HUES6 (cell line): Measurements from ENCODE around the gene PGA3.
"Not testable (repeated sequence)": the region's sequence is repeated elsewhere in the genome, so short reads cannot be mapped to it uniquely, and the experiment has no call there.

Experiments
- H3K27ac ChIP-seq: 2 replicates; pipeline ENCODE4 v1.7.0; 2013; ENCODE audit warnings: low read depth, mild to moderate bottlenecking, low read length, inconsistent platforms
- H3K27me3 ChIP-seq: 2 replicates; pipeline ENCODE4 v1.6.1; 2013; ENCODE audit warnings: low read length; ENCODE audit not compliant: control insufficient read depth, insufficient read depth
- H3K36me3 ChIP-seq: 2 replicates; pipeline ENCODE4 v1.6.1; 2013; ENCODE audit warnings: low read length; ENCODE audit not compliant: control insufficient read depth, insufficient read depth
- H3K4me1 ChIP-seq: 2 replicates; pipeline ENCODE4 v1.6.1; 2013; ENCODE audit warnings: low read length; ENCODE audit not compliant: control insufficient read depth, insufficient read depth
- H3K4me3 ChIP-seq: 2 replicates; pipeline ENCODE4 v1.5.1; 2013; ENCODE audit warnings: low read depth, low read length
- H3K9ac ChIP-seq: one replicate; pipeline ENCODE4 v1.6.1; 2013; ENCODE audit warnings: mild to moderate bottlenecking, low read length
- H3K9me3 ChIP-seq: 2 replicates; pipeline ENCODE4 v1.6.1; 2013; ENCODE audit warnings: low read depth, low read length; ENCODE audit not compliant: control insufficient read depth, insufficient read depth

Gene PGA3

GRCh38 chr11:61202950-61203746, at the start of gene PGA3:
Gene PGA3 (plus strand): TSS chr11:61203515. CDS start chr11:61203565, 50 bp downstream.
- not testable (repeated sequence) for H3K4me1 ChIP-seq, H3K27me3 ChIP-seq, H3K9ac ChIP-seq, H3K27ac ChIP-seq, H3K4me3 ChIP-seq, H3K36me3 ChIP-seq
- H3K9me3 ChIP-seq: peaks cover 13% of the 10 kb centered on the region

- no peak overlapping the region for H3K4me3 ChIP-seq
- peaks cover 9% of the 10 kb centered on the region; the same call in 1 of the 2 replicates for H3K36me3 ChIP-seq
- no peaks in the 10 kb centered on the region for H3K27me3 ChIP-seq
- peaks cover 7% of the 10 kb centered on the region; the same call in 1 of the 2 replicates for H3K9me3 ChIP-seq
- H3K27ac ChIP-seq: no peak overlapping the region
- no peak overlapping the region for H3K9ac ChIP-seq
- peaks cover 38% of the 10 kb centered on the region for H3K4me1 ChIP-seq
Observed at GRCh38 chr11:61153593-61154095, 49.7 kb upstream of the PGA3 start.

- Histone ChIP-seq H3K9me3 (peaks cover 7% of the 10 kb centered on the region; the same call in 1 of the 2 replicates), H3K4me1 (peaks cover 42% of the 10 kb centered on the region), H3K36me3 (peaks cover 9% of the 10 kb centered on the region; the same call in 1 of the 2 replicates), H3K9ac (no peak overlapping the region), H3K27me3 (no peaks in the 10 kb centered on the region), H3K4me3 (no peak overlapping the region), H3K27ac (no peak overlapping the region)
Observed at GRCh38 chr11:61154528-61154927, 48.8 kb upstream of the PGA3 start.

GRCh38 chr11:61155312-61155711, 48.0 kb upstream of the PGA3 start:
- Histone ChIP-seq H3K4me1 (peaks cover 40% of the 10 kb centered on the region), H3K36me3 (peaks cover 9% of the 10 kb centered on the region; the same call in 1 of the 2 replicates), H3K9me3 (peaks cover 7% of the 10 kb centered on the region; the same call in 1 of the 2 replicates), H3K27ac (no peak overlapping the region), H3K27me3 (no peaks in the 10 kb centered on the region), H3K9ac (no peak overlapping the region), H3K4me3 (no peak overlapping the region)

- H3K27me3 ChIP-seq: no peaks in the 10 kb centered on the region
- peaks cover 40% of the 10 kb centered on the region for H3K4me1 ChIP-seq
- H3K4me3 ChIP-seq: no peak overlapping the region
- H3K9me3 ChIP-seq: peaks cover 7% of the 10 kb centered on the region; the same call in 1 of the 2 replicates
- no peak overlapping the region for H3K27ac ChIP-seq
- no peak overlapping the region for H3K9ac ChIP-seq
- peaks cover 9% of the 10 kb centered on the region; the same call in 1 of the 2 replicates for H3K36me3 ChIP-seq
Observed at GRCh38 chr11:61155741-61156140, 47.6 kb upstream of the PGA3 start.

DNA sequence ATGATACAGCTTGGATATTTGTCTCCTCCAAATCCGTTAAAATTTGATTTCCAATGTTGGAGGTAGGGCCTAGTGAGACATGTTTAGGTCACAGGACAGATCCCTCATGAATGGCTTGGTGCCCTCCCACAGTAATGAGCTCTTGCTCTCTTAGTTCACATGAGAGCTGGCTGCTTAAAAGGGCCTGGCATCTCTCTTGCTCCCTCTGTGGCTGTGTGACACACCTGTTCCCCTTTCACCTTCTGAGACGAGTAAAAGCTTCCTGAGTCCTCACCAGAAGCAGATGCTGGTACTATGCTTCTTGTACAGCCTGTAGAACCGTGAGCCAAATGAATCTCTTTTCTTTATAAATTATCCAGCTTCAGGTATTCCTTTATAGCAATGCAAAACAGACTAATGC, 45.6 kb upstream of the PGA3 start:
- Histone ChIP-seq H3K9me3 (peaks cover 7% of the 10 kb centered on the region; the same call in 1 of the 2 replicates), H3K27ac (no peak overlapping the region), H3K27me3 (no peaks in the 10 kb centered on the region), H3K36me3 (peaks cover 9% of the 10 kb centered on the region; the same call in 1 of the 2 replicates), H3K9ac (no peak overlapping the region), H3K4me1 (peaks cover 33% of the 10 kb centered on the region), H3K4me3 (no peak overlapping the region)

GRCh38 chr11:61158691-61159381, 44.5 kb upstream of the PGA3 start:
- no peaks in the 10 kb centered on the region for H3K27me3 ChIP-seq
- H3K9me3 ChIP-seq: peaks cover 7% of the 10 kb centered on the region; the same call in 1 of the 2 replicates
- peaks cover 9% of the 10 kb centered on the region; the same call in 1 of the 2 replicates for H3K36me3 ChIP-seq
- peaks cover 23% of the 10 kb centered on the region for H3K4me1 ChIP-seq
- no peak overlapping the region for H3K4me3 ChIP-seq
- 0 out of 2 replicates have a peak overlapping the region, but pooled peaks have one; percentile 19 for H3K27ac ChIP-seq
- H3K9ac ChIP-seq: no peak overlapping the region

- Histone ChIP-seq H3K27ac (no peak overlapping the region; the same call in 1 of the 2 replicates), H3K9ac (peak overlapping the region; percentile 49), H3K9me3 (no peaks in the 10 kb centered on the region; the same call in 1 of the 2 replicates), H3K4me1 (peaks cover 23% of the 10 kb centered on the region), H3K36me3 (peaks cover 9% of the 10 kb centered on the region; the same call in 1 of the 2 replicates), H3K27me3 (no peaks in the 10 kb centered on the region), H3K4me3 (peak overlapping the region; percentile 66)
Observed at GRCh38 chr11:61160487-61161189, 42.7 kb upstream of the PGA3 start.

DNA sequence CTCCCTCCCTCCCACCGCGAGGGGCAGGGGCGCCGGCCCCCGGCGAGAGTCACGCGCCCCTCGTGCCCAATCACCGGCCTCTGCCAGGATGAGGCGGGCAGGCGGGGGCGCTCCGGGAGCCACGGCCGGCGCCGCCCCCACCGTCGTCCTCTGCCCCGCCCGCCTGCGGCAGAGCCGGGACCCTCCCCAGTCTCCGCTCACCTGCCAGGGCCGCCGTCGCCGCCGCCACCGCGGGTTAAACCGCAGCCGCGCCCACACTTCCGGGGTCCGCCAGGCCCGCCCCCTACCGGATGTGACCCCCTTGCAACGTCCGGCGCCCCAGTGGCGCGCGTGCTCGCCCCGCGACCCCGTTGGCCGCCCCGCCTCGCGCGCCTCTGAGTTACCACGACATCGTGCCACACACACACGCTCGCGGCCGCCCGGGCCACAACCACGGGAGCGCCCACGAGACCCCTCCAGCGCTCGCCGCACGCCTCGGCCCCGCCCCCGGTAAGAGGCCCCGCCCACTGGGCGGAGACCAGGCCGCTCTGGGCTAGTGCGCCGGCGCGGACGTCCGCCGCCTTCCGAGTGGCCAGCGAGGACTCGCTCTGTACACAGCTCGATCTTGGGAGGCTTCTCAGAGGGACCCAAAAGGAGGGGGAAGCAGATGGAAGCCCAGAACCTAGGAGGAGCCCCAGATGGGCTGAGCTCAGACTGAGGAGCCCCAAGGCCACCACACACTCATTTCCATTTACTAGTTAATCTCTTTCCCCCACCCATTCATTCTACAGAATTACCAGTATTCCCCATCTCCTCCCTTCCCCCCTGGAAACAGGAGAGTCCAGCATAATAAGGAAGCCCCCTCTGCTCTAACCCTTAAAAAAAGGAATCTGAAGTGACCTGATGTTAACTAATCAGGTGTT, 41.9 kb upstream of the PGA3 start, which contains the start of gene VPS37C:
Gene VPS37C (minus strand): TSS at position 237 of the 902 bp plus-strand sequence. CDS start 22,597 bp downstream, outside the sequence.
- Histone ChIP-seq H3K27ac (peak within 1 kb of the TSS; percentile 95), H3K27me3 (no peaks in the 10 kb centered on the region), H3K4me3 (peak within 1 kb of the TSS; percentile 66), H3K4me1 (peaks cover 23% of the 10 kb centered on the region), H3K36me3 (peaks cover 9% of the 10 kb centered on the region; the same call in 1 of the 2 replicates), H3K9me3 (no peaks in the 10 kb centered on the region), H3K9ac (peak within 1 kb of the TSS; percentile 85)
